ENCODE data around the gene RHOBTB3. TPM values are rescaled to one million over a fixed set of nuclear protein-coding genes. Genes with fewer than 3 reads are reported as not detected.

RHOBTB3 gene
- total RNA-seq, 1 experiment from 2014 or later = 84.3 TPM

- TF ChIP-seq SP1 (IDR thresholded peaks at IDR 0.05; ENCODE audit: low read depth) = no peak
- TF ChIP-seq POLR2AphosphoS5 (IDR thresholded peaks at IDR 0.05; ENCODE audit: low read depth, low read length) = no peak
- no peak for TF ChIP-seq ELF1 (IDR thresholded peaks at IDR 0.05; ENCODE audit: borderline replicate concordance, low read depth)
Measured at GRCh38 chr5:95842854-95843544, 111.9 kb downstream of the RHOBTB3 start (continued).

- no peak overlapping the region for H3K4me3 ChIP-seq (replicated peaks in 1 of 2; ENCODE audit: low read depth in 1 of 2, low read length in 2 of 2)
- no peak overlapping the region for H3K4me2 ChIP-seq (ENCODE audit: low read length)
- H3K4me1 ChIP-seq (ENCODE audit: control insufficient read depth in 1 of 2, insufficient read depth in 2 of 2, low read length in 2 of 2) = 0 out of 4 replicates have a peak, but pooled peaks cover 0 to 5% of the 10 kb centered on the region in 2 experiments
- ATAC-seq = no peak
- POLR2A ChIA-PET = interaction anchor here (0.7 kb wide), 2 partner anchors 99 to 127 kb away, joined by 3 to 4 read pairs; no protein-coding TSS in a partner anchor
- BruUV-seq (replicated peaks) = no TSS peak
- intact Hi-C loops (cut with micrococcal nuclease) = loop anchor here (10.0 kb wide), 1 partner anchor 559 kb away; the partner anchor contains the start of gene MCTP1
- no peak overlapping the region for H2AFZ ChIP-seq (ENCODE audit: low read depth, low read length, poor library complexity, severe bottlenecking)
- CTCF ChIA-PET = interaction anchor here (0.9 to 4.3 kb wide), 3 partner anchors 13 to 200 kb away, joined by 3 to 30 read pairs (median 3); no protein-coding TSS in a partner anchor
- TF ChIP-seq ZNF274 (IDR thresholded peaks at IDR 0.05; ENCODE audit: low read depth, low read length) = no peak
- TF ChIP-seq EGR1 (IDR thresholded peaks at IDR 0.05; ENCODE audit: low read depth) = no peak
- no peak overlapping the region for H3K27ac ChIP-seq (ENCODE audit: low read depth, low read length)
- no peak overlapping the region for H3K9ac ChIP-seq (ENCODE audit: low read length)
- H3K79me2 ChIP-seq (ENCODE audit: insufficient read depth, low read length) = no peaks in the 10 kb centered on the region
- RAD21 ChIA-PET (ENCODE audit: low non-redundant PET in 1 of 2, low total read pairs in 2 of 2, uncharacterized antibody in 2 of 2, unreplicated experiment in 2 of 2) = interaction anchor here in 1 of 2 experiments (1.6 kb wide), 1 partner anchor 197 kb away, joined by 3 read pairs; the partner anchor contains the start of gene RFESD
- no peaks in the 10 kb centered on the region for H3K9me3 ChIP-seq (ENCODE audit: control insufficient read depth in 1 of 2, insufficient read depth in 1 of 2, low read depth in 1 of 2, low read length in 2 of 2)
- H4K20me1 ChIP-seq (ENCODE audit: insufficient read depth) = no peaks in the 10 kb centered on the region
- H3K27me3 ChIP-seq (ENCODE audit: insufficient read depth, low read length) = no peaks in the 10 kb centered on the region
- no peak for DNase-seq (ENCODE audit: low read depth, low spot score)
- no peaks in the 10 kb centered on the region for H3K36me3 ChIP-seq (ENCODE audit: control insufficient read depth in 1 of 2, insufficient read depth in 2 of 2, low read length in 2 of 2)
- H3K9me2 ChIP-seq (ENCODE audit: insufficient read depth) = no peaks in the 10 kb centered on the region
Measured at GRCh38 chr5:95843733-95844223, 112.6 kb downstream of the RHOBTB3 start.

- ChIA-PET CTCF (interaction anchor here (1.0 to 4.3 kb wide), 2 partner anchors 64 to 877 kb away, joined by 3 to 30 read pairs; no protein-coding TSS in a partner anchor), RAD21 (ENCODE audit: low non-redundant PET in 1 of 2, low total read pairs in 2 of 2, uncharacterized antibody in 2 of 2, unreplicated experiment in 2 of 2) (interaction anchor here in 1 of 2 experiments (0.7 kb wide), 1 partner anchor 64 kb away, joined by 3 read pairs; no protein-coding TSS in a partner anchor), POLR2A (no interaction called here)
- Histone ChIP-seq H3K27me3 (ENCODE audit: insufficient read depth, low read length) (no peaks in the 10 kb centered on the region), H3K4me1 (ENCODE audit: control insufficient read depth in 1 of 2, insufficient read depth in 2 of 2, low read length in 2 of 2) (0 out of 4 replicates have a peak, but pooled peaks cover 0 to 5% of the 10 kb centered on the region in 2 experiments), H3K4me2 (ENCODE audit: low read length) (no peak overlapping the region), H3K79me2 (ENCODE audit: insufficient read depth, low read length) (no peaks in the 10 kb centered on the region), H4K20me1 (ENCODE audit: insufficient read depth) (no peaks in the 10 kb centered on the region), H3K9me3 (ENCODE audit: control insufficient read depth in 1 of 2, insufficient read depth in 1 of 2, low read depth in 1 of 2, low read length in 2 of 2) (no peaks in the 10 kb centered on the region), H3K4me3 (replicated peaks in 1 of 2; ENCODE audit: low read depth in 1 of 2, low read length in 2 of 2) (no peak overlapping the region), H2AFZ (ENCODE audit: low read depth, low read length, poor library complexity, severe bottlenecking) (no peak overlapping the region), H3K9me2 (ENCODE audit: insufficient read depth) (no peaks in the 10 kb centered on the region), H3K27ac (ENCODE audit: low read depth, low read length) (no peak overlapping the region), H3K9ac (ENCODE audit: low read length) (no peak overlapping the region), H3K36me3 (ENCODE audit: control insufficient read depth in 1 of 2, insufficient read depth in 2 of 2, low read length in 2 of 2) (no peaks in the 10 kb centered on the region)
- no TSS peak for BruUV-seq (replicated peaks)
- ATAC-seq (no peak), DNase-seq (ENCODE audit: low read depth, low spot score) (no peak)
- intact Hi-C loops (cut with micrococcal nuclease) = loop anchor here (5.0 to 10.0 kb wide), 3 partner anchors 183 to 561 kb away; partner anchors contain the start of genes ARSK and MCTP1
- TF ChIP-seq ZBTB33 (IDR thresholded peaks at IDR 0.05; ENCODE audit: extremely low read depth, insufficient replicate concordance, low read length) (no peak), EGR1 (IDR thresholded peaks at IDR 0.05; ENCODE audit: low read depth) (no peak), REST (IDR thresholded peaks at IDR 0.05; ENCODE audit: low read depth) (no peak), ATF3 (IDR thresholded peaks at IDR 0.05) (no peak), CEBPB (IDR thresholded peaks at IDR 0.05; ENCODE audit: low read depth) (no peak)
Measured at GRCh38 chr5:95845391-95845790, 114.3 kb downstream of the RHOBTB3 start.
